Peyer's patch (tissue), 4 donors: ENCODE measurements around the gene NLGN1.

ENCODE experiments used
- CTCF ChIP-seq, 6 experiments: fragments of 450-650 bp in 4 of 6; fragments of 200-600 bp in 2 of 6; sonication (generic) in 1 of 6; IDR thresholded peaks; one replicate each; pipeline ENCODE4 v1.5.1; 2017 to 2019; ENCODE audit warnings: antibody characterized with exemption in 6 of 6, mild to moderate bottlenecking in 3 of 6, moderate library complexity in 1 of 6
- POLR2A ChIP-seq, 2 donors: fragments of 450-650 bp; IDR thresholded peaks; one replicate each; pipeline ENCODE4 v1.5.1; 2017; ENCODE audit warnings: antibody characterized with exemption in 2 of 2, mild to moderate bottlenecking in 2 of 2, moderate library complexity in 2 of 2

- TF ChIP-seq POLR2A (IDR thresholded peaks at IDR 0.05) (no peak), CTCF (IDR thresholded peaks at IDR 0.05) (no peak)
Observed at GRCh38 chr3:173819368-173819767, 421.8 kb downstream of the NLGN1 start.
